Stimulated activated CD8-positive, alpha-beta memory T cell treated with anti-CD3 and anti-CD28 coated beads, Interleukin-15, amount 100 ng/mL, for 48 hours (primary cell): ENCODE measurements around the gene PPARG.
A peak's percentile ranks its signal among the peaks of the same experiment; 100 is the strongest.
"Not testable (repeated sequence)": the region's sequence is repeated elsewhere in the genome, so short reads cannot be mapped to it uniquely, and the experiment has no call there.

Experiments used
- DNase-seq, 2 donors: peaks; one replicate each; pipeline ENCODE4 v3.0.0-alpha.2; 2020; ENCODE audit warnings: low read depth in 2 of 2

PPARG gene

DNA sequence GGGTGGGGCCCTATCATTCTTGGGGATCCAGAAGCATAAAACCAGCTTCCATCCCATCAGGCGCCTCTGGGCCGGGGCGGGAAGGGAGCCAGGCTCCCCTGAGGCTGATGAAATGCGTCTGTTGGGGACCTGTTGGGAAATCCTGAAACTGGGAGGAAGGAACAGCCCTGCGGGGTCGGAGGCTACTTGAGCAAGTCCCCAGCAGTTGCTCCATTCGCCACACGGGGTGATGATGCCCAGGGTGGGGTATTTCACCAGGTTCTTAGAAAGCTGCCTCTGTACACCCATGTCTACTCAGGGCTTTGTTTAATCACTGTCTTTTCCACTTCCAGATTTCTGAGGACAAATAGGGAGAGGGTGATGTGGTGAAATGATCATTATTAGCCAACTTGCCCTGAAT is 170.0 kb downstream of the PPARG start:
- DNase-seq: no peak

- no peak for DNase-seq
Observed at GRCh38 chr3:12460127-12460526, 171.3 kb downstream of the PPARG start.

DNA sequence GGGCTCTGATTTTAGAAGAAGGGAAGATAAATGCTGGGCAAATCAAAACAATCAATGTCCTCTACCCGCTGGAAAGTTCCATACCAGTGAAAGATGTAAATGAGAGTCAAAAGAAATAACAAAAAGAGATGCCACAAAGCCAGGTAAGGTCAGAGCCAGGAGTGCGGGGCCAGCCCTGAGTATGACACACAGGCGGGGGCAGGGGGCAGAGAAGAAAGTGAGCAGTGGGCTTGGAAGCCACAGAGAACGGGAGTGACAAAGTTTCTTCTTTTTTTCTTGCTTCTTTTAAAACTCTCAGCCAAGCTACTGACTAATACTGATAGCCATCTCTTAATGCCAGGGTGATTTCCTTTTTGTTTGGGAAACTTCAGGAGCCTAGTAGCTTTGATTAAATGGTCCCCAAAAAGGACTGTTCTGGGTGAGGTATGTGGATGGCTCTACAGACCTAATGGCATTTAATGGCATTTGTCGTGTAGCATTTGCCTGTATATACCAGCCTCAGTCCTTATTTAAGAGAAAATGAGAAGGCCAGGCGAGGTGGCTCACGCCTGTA is 172.3 kb downstream of the PPARG start:
- no peak for DNase-seq

DNA sequence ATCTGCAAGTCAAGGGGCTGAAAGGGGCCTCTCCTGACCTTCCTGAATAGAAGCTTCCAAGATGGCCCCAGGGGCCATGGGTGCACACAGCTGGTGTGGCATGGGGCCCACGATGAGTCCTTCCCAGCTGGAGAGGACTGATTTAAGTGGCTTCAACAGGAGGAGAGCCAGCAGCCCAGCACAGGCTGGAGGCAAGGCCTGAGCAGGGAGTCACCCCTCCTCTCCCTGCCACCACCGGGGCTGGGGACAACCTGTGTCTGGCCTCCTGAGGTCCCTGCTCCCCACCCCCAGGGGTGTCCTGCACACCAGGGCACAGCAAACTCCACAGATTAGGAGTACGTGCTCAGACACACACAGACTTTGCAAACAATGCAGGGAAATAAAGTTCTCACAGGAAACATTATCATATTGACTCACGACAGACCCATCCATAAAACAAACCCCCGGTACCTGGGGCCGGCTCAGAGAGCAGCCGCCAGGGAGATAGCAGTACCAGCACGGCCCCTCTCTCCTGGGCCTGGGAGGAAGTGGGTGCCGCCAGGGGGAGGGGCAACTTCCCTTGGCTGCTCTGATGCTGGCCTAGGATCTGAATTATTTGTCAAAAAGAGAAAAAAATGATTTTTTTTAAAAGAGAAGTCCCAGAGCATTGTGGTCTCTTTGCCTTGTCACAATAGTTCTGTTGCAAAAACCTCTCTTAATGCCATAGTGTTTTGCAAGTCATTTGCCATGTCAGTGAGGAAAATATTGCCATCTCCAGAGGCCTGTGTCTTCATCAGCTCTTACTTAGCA is 173.5 kb downstream of the PPARG start:
- DNase-seq: no peak

DNA sequence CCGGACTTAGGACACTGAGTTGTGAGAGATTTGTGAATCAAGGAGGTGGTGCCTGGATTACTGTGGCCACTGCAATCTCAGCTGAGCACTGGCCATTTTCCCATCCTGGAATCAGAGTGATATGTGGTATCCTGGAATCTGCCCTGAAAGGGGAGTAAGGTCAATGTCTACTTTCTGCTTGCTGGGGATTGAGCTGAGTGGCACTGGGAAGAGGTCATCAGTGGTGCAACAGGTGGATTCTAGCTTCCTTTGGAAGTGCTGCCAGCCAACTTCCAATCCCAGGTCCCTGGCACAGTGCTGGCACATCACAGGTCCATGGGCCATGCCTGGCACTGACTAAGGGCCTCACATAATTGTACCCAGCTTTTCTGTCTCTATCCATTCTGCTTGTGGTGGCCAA is 174.8 kb downstream of the PPARG start:
- DNase-seq: no peak

GRCh38 chr3:12464181-12464580 is 175.3 kb downstream of the PPARG start:
- DNase-seq: no peak

DNA sequence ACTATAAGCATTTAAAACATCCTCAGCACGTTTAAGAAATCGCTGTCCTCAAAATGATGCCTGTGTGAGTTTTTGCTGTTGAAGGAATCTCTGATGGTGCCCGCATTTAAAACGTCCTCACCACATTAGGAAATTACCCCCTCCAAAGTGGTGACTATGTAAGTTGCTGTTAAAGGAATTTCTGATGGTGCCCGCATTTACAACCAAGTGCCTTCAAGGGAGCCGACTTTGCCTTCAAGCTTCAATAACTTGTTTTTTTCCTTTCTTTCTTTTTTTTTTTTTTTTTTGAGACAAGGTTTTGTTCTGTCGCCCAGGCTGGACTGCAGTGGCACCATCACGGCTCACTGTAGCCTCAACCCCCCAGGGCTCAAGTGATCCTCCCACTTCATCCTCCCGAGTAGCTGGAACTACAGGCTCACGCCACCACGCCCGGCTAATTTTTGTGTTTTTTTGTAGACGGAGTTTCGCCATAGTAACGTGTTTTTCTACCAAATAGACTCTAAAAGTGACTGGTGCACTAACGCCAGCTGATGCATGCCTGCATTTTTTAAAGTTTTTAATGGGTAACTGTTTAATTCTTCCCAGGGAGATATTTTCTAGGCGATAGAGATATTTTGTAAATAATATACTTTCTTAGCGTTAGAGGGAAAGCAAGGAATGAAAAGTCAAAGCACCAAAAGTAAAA is 176.4 kb downstream of the PPARG start:
- DNase-seq: no peak

GRCh38 chr3:12465836-12466225 is 177.0 kb downstream of the PPARG start:
- DNase-seq: no peak

DNA sequence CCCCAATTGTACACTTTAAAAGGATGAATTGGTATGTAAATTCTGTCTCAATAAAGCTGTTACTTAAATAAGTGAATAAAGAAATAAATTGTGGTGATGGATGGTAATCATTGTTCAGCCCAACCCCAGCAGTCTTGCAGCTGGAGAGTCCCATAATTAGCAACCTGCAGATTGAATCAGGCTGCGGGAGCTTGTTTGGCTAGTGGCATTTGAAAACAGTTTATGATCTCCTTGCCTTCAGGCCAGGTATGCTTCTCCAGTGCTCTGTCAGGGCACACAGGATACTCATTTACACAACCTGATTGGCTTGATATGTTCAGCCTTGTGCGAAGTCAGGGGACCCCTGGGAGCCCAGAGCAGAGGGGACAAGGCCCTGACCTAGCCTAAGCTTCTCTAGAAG is 178.9 kb downstream of the PPARG start:
- DNase-seq: no peak

- DNase-seq: no peak
Observed at GRCh38 chr3:12468276-12468675, 179.4 kb downstream of the PPARG start.

DNA sequence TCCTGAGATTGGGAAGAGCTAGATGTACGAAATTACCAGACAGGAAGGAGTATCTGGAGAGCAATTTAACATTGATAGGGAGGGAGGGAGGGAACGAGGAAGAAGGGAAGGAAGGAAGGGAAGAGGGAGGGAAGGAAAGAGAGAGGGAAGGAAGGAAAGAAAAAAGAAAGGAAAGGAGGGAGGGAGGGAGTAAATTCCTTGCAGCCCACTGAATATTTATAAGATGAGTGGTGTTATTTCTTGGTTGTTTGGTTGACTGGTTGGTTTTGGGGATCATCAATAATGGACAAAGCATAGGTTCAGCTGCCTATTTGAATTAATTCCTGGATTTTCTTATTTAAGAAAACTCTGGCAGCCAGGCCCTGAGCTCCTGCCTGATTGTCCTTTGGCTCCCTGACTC is 179.9 kb downstream of the PPARG start:
- DNase-seq: no peak

DNA sequence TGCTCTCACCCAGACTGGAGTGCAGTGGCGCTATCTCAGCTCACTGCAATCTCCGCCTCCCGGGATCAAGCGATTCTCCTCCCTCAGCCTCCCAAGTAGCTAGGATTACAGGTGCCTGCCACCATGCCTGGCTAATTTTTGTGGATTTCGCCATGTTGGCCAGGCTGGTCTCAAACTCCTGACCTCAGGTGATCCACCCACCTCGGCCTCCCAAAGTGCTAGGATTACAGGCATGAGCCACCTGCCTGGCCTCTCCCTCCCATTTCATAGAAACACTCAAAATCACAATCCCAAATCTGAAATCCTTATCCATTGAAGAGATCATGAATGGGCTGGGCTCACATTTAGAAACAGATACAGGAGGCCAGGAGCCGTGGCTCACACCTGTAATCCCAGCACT is 180.4 kb downstream of the PPARG start:
- not testable (repeated sequence) for DNase-seq

DNA sequence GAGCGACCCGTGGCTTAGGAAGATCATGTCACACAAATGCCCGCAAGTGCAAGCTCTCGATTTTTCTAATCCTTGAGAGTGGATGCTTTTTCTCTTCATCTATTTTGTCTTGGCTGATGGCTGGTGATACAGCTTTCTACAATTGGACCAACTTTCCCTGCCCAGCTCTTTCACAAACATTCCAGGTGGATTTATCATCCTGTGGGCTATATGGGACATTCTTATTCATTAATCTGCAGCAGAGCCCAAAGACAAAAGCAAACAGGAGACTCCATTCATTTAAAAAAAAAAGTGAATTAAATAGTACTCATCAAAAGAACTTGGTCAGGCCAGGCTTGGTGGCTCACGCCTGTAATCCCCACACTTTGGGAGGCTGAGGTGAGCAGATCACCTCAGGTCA is 181.2 kb downstream of the PPARG start:
- no peak for DNase-seq

GRCh38 chr3:12470680-12471079 is 181.8 kb downstream of the PPARG start:
- no peak for DNase-seq

GRCh38 chr3:12471241-12471640 is 182.4 kb downstream of the PPARG start:
- DNase-seq: peak; percentile 48 to 65

DNA sequence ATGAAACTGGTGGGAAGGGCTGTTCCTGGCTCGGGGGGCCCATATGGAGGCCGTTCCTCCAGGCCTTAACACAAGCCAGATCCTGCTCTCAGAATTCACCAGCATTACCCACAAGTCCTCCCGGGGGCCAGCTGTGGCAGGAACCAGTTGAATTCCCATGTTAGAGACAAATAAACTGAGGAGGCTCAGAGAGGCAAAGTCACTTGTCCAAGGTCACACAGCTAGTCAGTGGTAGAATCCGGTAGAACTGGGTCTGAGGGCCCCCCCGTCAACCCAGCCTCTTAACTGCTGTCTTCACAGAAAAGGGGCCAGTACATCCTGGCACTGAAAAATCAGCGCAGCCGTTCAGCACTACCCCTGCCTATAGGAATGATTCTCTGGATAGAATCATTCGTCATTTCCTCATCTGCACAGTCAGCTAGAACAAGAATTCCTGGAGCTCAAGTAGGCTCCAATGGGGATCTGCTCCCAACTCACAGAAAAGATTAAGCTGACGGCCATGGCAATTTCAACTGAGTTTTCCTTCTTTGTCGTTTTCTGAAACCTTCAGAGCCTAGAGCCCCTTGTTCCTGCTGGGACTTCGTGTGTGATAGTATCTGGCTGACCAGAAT is 183.2 kb downstream of the PPARG start:
- no peak for DNase-seq

DNA sequence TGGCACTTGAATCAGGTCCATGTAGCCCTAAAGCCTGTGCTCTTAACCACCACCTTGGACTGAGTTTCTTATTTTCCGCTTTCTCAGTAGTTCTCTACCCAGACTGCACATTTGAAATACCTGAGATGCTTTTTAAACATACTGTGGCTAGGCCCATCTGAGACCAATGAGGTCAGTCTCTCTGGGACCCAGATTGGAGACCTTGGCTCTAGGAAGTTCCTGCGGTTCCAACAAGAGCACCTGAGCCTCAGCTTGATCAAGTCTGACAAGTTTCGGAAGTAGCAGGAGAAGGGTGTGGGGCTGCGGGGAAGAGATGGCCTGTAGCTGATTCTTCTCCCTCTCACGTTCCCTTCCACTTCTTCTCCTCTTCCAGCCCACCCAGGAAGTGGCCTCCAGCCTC is 183.9 kb downstream of the PPARG start:
- no peak for DNase-seq

DNA sequence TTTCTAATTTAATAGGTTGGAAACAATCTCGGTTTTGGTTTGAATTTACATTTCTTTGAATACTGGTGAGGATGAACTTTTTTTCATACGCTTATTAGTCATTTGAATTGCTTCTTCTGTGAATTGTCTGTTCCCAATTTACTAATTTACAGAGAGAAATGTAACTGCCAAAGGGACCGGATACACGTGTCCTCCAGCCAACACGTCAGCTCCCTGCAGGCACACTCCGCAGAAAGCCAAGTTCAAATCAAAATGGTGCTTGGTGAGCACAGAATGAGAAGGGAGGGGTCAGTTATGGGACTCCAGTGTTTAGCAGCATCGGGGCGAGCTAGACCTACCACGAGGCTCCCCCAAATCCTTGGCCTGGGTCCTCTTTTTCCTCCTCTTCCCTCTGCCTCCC is 184.6 kb downstream of the PPARG start:
- no peak for DNase-seq

DNA sequence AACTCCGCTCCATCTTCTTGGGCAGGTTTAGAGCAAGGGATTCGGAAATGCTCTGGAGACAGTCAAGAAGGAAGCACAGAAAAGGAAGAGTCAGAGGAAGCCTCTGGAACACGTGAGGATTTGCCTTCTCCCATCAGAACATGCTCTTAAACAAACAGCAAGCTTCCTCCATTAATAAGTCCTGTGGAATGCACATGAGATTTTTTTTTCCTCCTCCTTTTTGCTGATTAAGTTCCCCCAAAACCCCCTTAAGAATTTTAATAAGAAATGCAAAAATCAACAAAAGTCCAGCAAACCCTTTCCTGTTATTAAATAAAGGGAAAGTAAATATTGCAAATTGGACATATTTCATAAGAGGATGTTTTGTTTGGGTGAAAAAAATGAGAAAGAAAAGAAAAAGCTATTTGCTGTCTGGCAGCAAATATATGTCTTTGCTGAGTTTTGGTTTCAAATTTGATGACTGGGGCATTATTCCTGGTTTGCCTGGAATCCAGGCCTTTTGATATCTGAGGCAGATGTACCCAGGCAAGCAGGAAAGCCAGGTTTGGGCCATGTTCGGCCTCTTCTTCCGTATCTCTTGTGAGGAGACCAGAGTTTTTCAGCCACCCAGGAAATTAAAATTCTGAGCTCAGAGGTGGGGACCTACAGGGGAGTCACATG is 187.5 kb downstream of the PPARG start:
- no peak for DNase-seq

DNA sequence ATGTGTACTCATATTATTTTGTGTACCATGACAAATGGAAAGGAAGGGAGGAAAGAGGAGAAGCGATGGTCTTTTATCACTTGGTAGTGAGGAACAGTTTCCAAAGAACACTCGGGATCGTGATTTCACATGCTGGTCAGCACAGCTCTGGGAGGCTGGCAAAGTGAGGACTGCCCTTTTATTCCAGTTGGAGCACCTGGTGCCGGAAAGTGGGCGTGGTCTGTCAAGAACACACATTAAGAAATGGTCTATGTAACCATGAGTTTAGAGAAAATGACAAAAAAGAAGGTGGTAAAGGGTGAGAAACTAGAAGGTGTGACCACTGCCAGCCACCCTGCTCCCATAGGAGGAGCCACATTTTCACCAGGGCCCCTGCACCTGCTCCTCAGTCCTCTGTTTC is 188.4 kb downstream of the PPARG start:
- DNase-seq: no peak

DNA sequence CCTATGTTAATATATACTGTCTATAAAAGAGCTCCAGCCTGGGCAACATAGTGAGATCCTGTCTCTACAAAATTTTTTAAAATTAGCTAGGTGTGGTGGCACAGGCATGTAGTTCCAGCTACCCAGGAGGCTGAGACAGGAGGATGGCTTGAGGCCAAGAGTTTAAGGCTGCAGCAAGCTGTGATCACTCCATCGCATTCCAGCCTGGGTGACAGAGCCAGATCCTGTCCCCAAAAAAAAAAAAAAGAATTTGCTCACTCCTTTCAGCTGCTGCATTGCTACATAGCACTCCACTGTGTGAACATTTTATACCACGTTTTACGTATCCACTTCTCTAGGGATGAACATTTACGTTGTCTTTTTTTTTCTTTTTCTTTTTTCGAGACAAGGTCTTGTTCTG is 189.5 kb downstream of the PPARG start:
- DNase-seq: no peak

DNA sequence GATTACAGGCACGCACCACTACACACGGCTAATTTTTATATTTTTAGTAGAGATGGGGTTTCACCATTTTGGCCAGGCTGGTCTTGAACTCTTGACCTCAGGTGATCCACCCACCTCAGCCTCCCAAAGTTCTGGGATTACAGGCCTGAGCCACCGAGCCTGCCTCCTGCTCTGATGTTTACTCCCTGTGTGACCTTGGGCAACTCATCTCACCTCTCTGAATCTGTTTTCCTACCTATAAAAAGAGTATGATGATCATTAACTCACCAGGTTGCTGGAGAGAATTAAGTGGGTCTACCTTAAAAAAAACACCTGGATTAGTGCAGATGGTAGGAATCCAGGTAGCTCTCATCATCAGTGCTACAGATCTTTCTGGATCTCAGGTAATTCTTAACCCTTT is 190.3 kb downstream of the PPARG start:
- not testable (repeated sequence) for DNase-seq
